ENCODE data around the gene PTK7.

The PTK7 gene

GRCh38 chr6:43181621-43181941 lies 105.5 kb downstream of the PTK7 start:
- no peak for DNase-seq

GRCh38 chr6:43181942-43182860 lies 106.1 kb downstream of the PTK7 start, which contains the start of gene CUL9:
TSS of gene CUL9 (plus strand) at chr6:43182196. CDS start at chr6:43184311, 2,115 bp downstream.
- peak; percentile 56 to 71 (median 61) for DNase-seq

- no peak for DNase-seq
Measured at GRCh38 chr6:43183441-43183840, 107.3 kb downstream of the PTK7 start.

- no peak for DNase-seq
Measured at GRCh38 chr6:43184268-43184985, 108.3 kb downstream of the PTK7 start.

GRCh38 chr6:43185391-43185985 lies 109.4 kb downstream of the PTK7 start:
- DNase-seq = no peak

GRCh38 chr6:43186019-43186418 lies 109.9 kb downstream of the PTK7 start:
- DNase-seq = no peak

- DNase-seq = no peak
Measured at GRCh38 chr6:43186706-43187105, 110.6 kb downstream of the PTK7 start.

- DNase-seq = no peak
Measured at GRCh38 chr6:43187821-43188220, 111.7 kb downstream of the PTK7 start.

- DNase-seq = no peak
Measured at GRCh38 chr6:43188426-43188825, 112.3 kb downstream of the PTK7 start.

GRCh38 chr6:43189776-43190304 lies 113.7 kb downstream of the PTK7 start:
- no peak for DNase-seq

GRCh38 chr6:43192911-43193310 lies 116.8 kb downstream of the PTK7 start:
- DNase-seq = no peak

GRCh38 chr6:43193929-43194328 lies 117.8 kb downstream of the PTK7 start:
- DNase-seq = no peak

GRCh38 chr6:43196337-43196736 lies 120.2 kb downstream of the PTK7 start:
- no peak for DNase-seq

GRCh38 chr6:43199912-43200311 lies 123.8 kb downstream of the PTK7 start:
- DNase-seq = no peak

GRCh38 chr6:43200541-43200940 lies 124.4 kb downstream of the PTK7 start:
- no peak for DNase-seq

- no peak for DNase-seq
Measured at GRCh38 chr6:43202451-43202850, 126.3 kb downstream of the PTK7 start.

- DNase-seq = no peak
Measured at GRCh38 chr6:43203029-43203717, 127.1 kb downstream of the PTK7 start.

- DNase-seq = no peak
Measured at GRCh38 chr6:43203718-43204095, 127.6 kb downstream of the PTK7 start.

- no peak for DNase-seq
Measured at GRCh38 chr6:43204271-43205105, 128.4 kb downstream of the PTK7 start.

GRCh38 chr6:43205849-43206248 lies 129.7 kb downstream of the PTK7 start:
- no peak for DNase-seq

GRCh38 chr6:43207286-43207685 lies 131.2 kb downstream of the PTK7 start:
- DNase-seq = no peak
